ENCODE measurements around the gene APRT.

Gene APRT

GRCh38 chr16:88807626-88808453, 3.9 kb downstream of the APRT start:
- DNase-seq (ENCODE audit: low spot score in 2 of 2) (no peak), ATAC-seq (no peak)
- Mint-ChIP-seq H3K4me1 (peaks cover 37% of the 10 kb centered on the region), H3K9me3 (no peaks in the 10 kb centered on the region), H3K27ac (peak overlapping the region; percentile 96), H3K36me3 (peaks cover 97% of the 10 kb centered on the region), H3K4me3 (peak overlapping the region; percentile 90)

- Mint-ChIP-seq H3K4me1 (peaks cover 37% of the 10 kb centered on the region), H3K9me3 (no peaks in the 10 kb centered on the region), H3K4me3 (peak overlapping the region; percentile 90), H3K27ac (peak overlapping the region; percentile 61), H3K36me3 (peaks cover 100% of the 10 kb centered on the region)
- ATAC-seq, result no peak
- no peak for DNase-seq (ENCODE audit: low spot score in 2 of 2)
Observed at GRCh38 chr16:88807142-88807625, 4.5 kb downstream of the APRT start.

- peak overlapping the region; percentile 90 for H3K4me3 Mint-ChIP-seq
- peaks cover 100% of the 10 kb centered on the region for H3K36me3 Mint-ChIP-seq
- no peaks in the 10 kb centered on the region for H3K9me3 Mint-ChIP-seq
- ATAC-seq, result no peak
- H3K4me1 Mint-ChIP-seq, result peaks cover 32% of the 10 kb centered on the region
- peak overlapping the region; percentile 61 for H3K27ac Mint-ChIP-seq
- no peak for DNase-seq (ENCODE audit: low spot score in 2 of 2)
Observed at GRCh38 chr16:88806491-88807111, 5.1 kb downstream of the APRT start.

- H3K9me3 Mint-ChIP-seq, result no peaks in the 10 kb centered on the region
- H3K4me1 Mint-ChIP-seq, result peaks cover 31% of the 10 kb centered on the region
- peaks cover 96% of the 10 kb centered on the region for H3K36me3 Mint-ChIP-seq
- DNase-seq (ENCODE audit: low spot score in 2 of 2) (no peak), ATAC-seq (no peak)
- H3K27ac Mint-ChIP-seq, result no peak overlapping the region
- peak overlapping the region; percentile 90 for H3K4me3 Mint-ChIP-seq
Observed at GRCh38 chr16:88805887-88806393, 5.8 kb downstream of the APRT start.

- no peak for DNase-seq (ENCODE audit: low spot score in 2 of 2)
- Mint-ChIP-seq H3K4me1 (peaks cover 25% of the 10 kb centered on the region), H3K9me3 (no peaks in the 10 kb centered on the region), H3K4me3 (peak overlapping the region; percentile 79), H3K36me3 (peaks cover 90% of the 10 kb centered on the region), H3K27ac (peak overlapping the region; percentile 82)
- ATAC-seq, result no peak
Observed at GRCh38 chr16:88805340-88805715, 6.4 kb downstream of the APRT start.

GRCh38 chr16:88804552-88805339, 7.0 kb downstream of the APRT start:
- peak; percentile 12 for ATAC-seq
- Mint-ChIP-seq H3K9me3 (no peaks in the 10 kb centered on the region), H3K36me3 (peaks cover 84% of the 10 kb centered on the region), H3K4me1 (peaks cover 19% of the 10 kb centered on the region), H3K4me3 (peak overlapping the region; percentile 79), H3K27ac (peak overlapping the region; percentile 82)
- DNase-seq (ENCODE audit: low spot score in 2 of 2), result peak; percentile 29 to 71

GRCh38 chr16:88804173-88804551, 7.6 kb downstream of the APRT start:
- DNase-seq (ENCODE audit: low spot score in 2 of 2) (no peak), ATAC-seq (no peak)
- H3K36me3 Mint-ChIP-seq, result peaks cover 78% of the 10 kb centered on the region

GRCh38 chr16:88803264-88803987, 8.3 kb downstream of the APRT start, which contains the start of gene CDT1:
Gene CDT1 (plus strand): TSS chr16:88803789. CDS start chr16:88803832, 43 bp downstream.
- Mint-ChIP-seq H3K9me3 (no peaks in the 10 kb centered on the region), H3K4me3 (peak within 1 kb of the TSS; percentile 79), H3K4me1 (peaks cover 11% of the 10 kb centered on the region), H3K36me3 (peaks cover 71% of the 10 kb centered on the region), H3K27ac (peak within 1 kb of the TSS; percentile 92)
- DNase-seq (ENCODE audit: low spot score in 2 of 2), result peak; percentile 93 to 95
- peak; percentile 60 for ATAC-seq

More at GRCh38 chr16:88804173-88804551, 7.6 kb downstream of the APRT start:
- peaks cover 14% of the 10 kb centered on the region for H3K4me1 Mint-ChIP-seq
- H3K27ac Mint-ChIP-seq, result peak overlapping the region; percentile 82
- H3K4me3 Mint-ChIP-seq, result peak overlapping the region; percentile 79
- H3K9me3 Mint-ChIP-seq, result no peaks in the 10 kb centered on the region

GRCh38 chr16:88800277-88800592, 11.5 kb downstream of the APRT start:
- ATAC-seq (no peak), DNase-seq (ENCODE audit: low spot score in 2 of 2) (no peak)
- Mint-ChIP-seq H3K4me1 (no peaks in the 10 kb centered on the region), H3K4me3 (no peak overlapping the region), H3K9me3 (no peaks in the 10 kb centered on the region), H3K27ac (no peak overlapping the region), H3K36me3 (peaks cover 39% of the 10 kb centered on the region)

GRCh38 chr16:88799569-88800276, 12.0 kb downstream of the APRT start:
- H3K4me3 Mint-ChIP-seq, result no peak overlapping the region

GRCh38 chr16:88798772-88799455, 12.8 kb downstream of the APRT start:
- Mint-ChIP-seq H3K4me1 (no peaks in the 10 kb centered on the region), H3K4me3 (no peak overlapping the region), H3K36me3 (peaks cover 26% of the 10 kb centered on the region), H3K27ac (no peak overlapping the region), H3K9me3 (no peaks in the 10 kb centered on the region)
- ATAC-seq (no peak), DNase-seq (ENCODE audit: low spot score in 2 of 2) (no peak)

More at GRCh38 chr16:88799569-88800276, 12.0 kb downstream of the APRT start:
- no peak overlapping the region for H3K27ac Mint-ChIP-seq
- DNase-seq (ENCODE audit: low spot score in 2 of 2) (no peak), ATAC-seq (no peak)
- H3K36me3 Mint-ChIP-seq, result peaks cover 34% of the 10 kb centered on the region
- no peaks in the 10 kb centered on the region for H3K9me3 Mint-ChIP-seq
- H3K4me1 Mint-ChIP-seq, result no peaks in the 10 kb centered on the region

GRCh38 chr16:88798073-88798472, 13.7 kb downstream of the APRT start:
- H3K4me3 Mint-ChIP-seq, result no peak overlapping the region
- peaks cover 18% of the 10 kb centered on the region for H3K36me3 Mint-ChIP-seq

GRCh38 chr16:88796278-88796677, 15.4 kb downstream of the APRT start:
- ATAC-seq, result no peak
- Mint-ChIP-seq H3K27ac (no peak overlapping the region), H3K9me3 (no peaks in the 10 kb centered on the region), H3K4me1 (peaks cover 21% of the 10 kb centered on the region), H3K36me3 (no peaks in the 10 kb centered on the region), H3K4me3 (no peak overlapping the region)
- DNase-seq (ENCODE audit: low spot score in 2 of 2), result no peak

More at GRCh38 chr16:88798073-88798472, 13.7 kb downstream of the APRT start:
- Mint-ChIP-seq H3K9me3 (no peaks in the 10 kb centered on the region), H3K27ac (no peak overlapping the region), H3K4me1 (peaks cover 3% of the 10 kb centered on the region)
- ATAC-seq (no peak), DNase-seq (ENCODE audit: low spot score in 2 of 2) (no peak)

Data from stimulated activated effector memory CD8-positive, alpha-beta T cell treated with anti-CD3 and anti-CD28 coated beads, Interleukin-12 subunit alpha, Interleukin-12 subunit beta, amount 100 ng/mL, for 72 hours (primary cell).